PC-9 (cell line): Measurements from ENCODE around the gene MAPT. TPM values are rescaled to one million over a fixed set of nuclear protein-coding genes. Genes with fewer than 3 reads are reported as not detected.

Experiments
- BruUV-seq: library from RNA; stranded (reverse); fragments of 400-500 nt; replicated peaks from 2 replicates; lab custom pipeline; 2021; lab: Mats Ljungman, UMichigan
- CTCF ChIA-PET: fragments of 300-600 bp; sonication (Branson Sonifier 250); formaldehyde crosslinking; loops from one replicate; lab custom pipeline; 2022; ENCODE audit warnings: antibody characterized with exemption; lab: Charles Lee
- POLR2A ChIA-PET: fragments of 300-600 bp; sonication (Branson Sonifier 250); formaldehyde crosslinking; loops from one replicate; lab custom pipeline; 2022; ENCODE audit warnings: antibody characterized with exemption; ENCODE audit not compliant: unreplicated experiment; lab: Charles Lee
- DNase-seq, 2 experiments: peaks; one replicate each; pipeline versions ENCODE4 v3.0.0 to v3.0.0-alpha.2; 2015 to 2022; ENCODE audit warnings: mixed read lengths in 1 of 2
- H2AFZ ChIP-seq: fragments of 200-600 bp; sonication (generic); 2 replicates; pipeline ENCODE4 v1.8.1; 2017; ENCODE audit warnings: antibody characterized with exemption
- H3F3A ChIP-seq: fragments of 200-600 bp; sonication (generic); 2 replicates; pipeline ENCODE4 v1.8.1; 2017; ENCODE audit warnings: antibody characterized with exemption, mild to moderate bottlenecking, low read depth; ENCODE audit not compliant: insufficient read depth
- H3K27ac ChIP-seq: fragments of 200-600 bp; sonication (generic); 2 replicates; pipeline ENCODE4 v1.6.1; 2016; ENCODE audit warnings: mixed run types
- H3K27me3 ChIP-seq: fragments of 200-600 bp; sonication (generic); 2 replicates; pipeline ENCODE4 v1.6.1; 2016; ENCODE audit warnings: low read depth, mixed run types; ENCODE audit not compliant: insufficient read depth
- H3K36me3 ChIP-seq: fragments of 200-600 bp; sonication (generic); 2 replicates; pipeline ENCODE4 v1.6.1; 2016; ENCODE audit warnings: low read depth, mixed run types
- H3K4me1 ChIP-seq: fragments of 200-600 bp; sonication (generic); replicated peaks from 2 replicates; pipeline ENCODE4 v1.6.1; 2016; ENCODE audit warnings: mixed run types; ENCODE audit not compliant: insufficient read depth
- H3K4me2 ChIP-seq: fragments of 200-600 bp; sonication (generic); 2 replicates; pipeline ENCODE4 v1.6.1; 2017; ENCODE audit warnings: mixed run types
- H3K4me3 ChIP-seq: fragments of 200-600 bp; sonication (generic); 2 replicates; pipeline ENCODE4 v1.6.1; 2016; ENCODE audit warnings: mixed run types
- H3K79me2 ChIP-seq: fragments of 200-600 bp; sonication (generic); 2 replicates; pipeline ENCODE4 v1.6.1; 2017; ENCODE audit warnings: low read depth, mixed run types
- H3K9me2 ChIP-seq: fragments of 200-600 bp; sonication (generic); 2 replicates; pipeline ENCODE4 v1.8.1; 2017; ENCODE audit warnings: mild to moderate bottlenecking; ENCODE audit not compliant: insufficient read depth
- H3K9me3 ChIP-seq: fragments of 200-600 bp; sonication (generic); 2 replicates; pipeline ENCODE4 v1.8.1; 2016; ENCODE audit warnings: low read depth; ENCODE audit not compliant: insufficient read depth
- H4K20me1 ChIP-seq: fragments of 200-600 bp; sonication (generic); 2 replicates; pipeline ENCODE4 v1.8.1; 2017; ENCODE audit not compliant: insufficient read depth
- CTCF ChIP-seq: fragments of 200-600 bp; sonication (generic); conservative IDR thresholded peaks from 2 replicates; pipeline ENCODE4 v1.6.1; 2017; ENCODE audit warnings: mixed run types, antibody characterized with exemption, mild to moderate bottlenecking, moderate library complexity
- EZH2 ChIP-seq: fragments of 200-600 bp; sonication (generic); IDR thresholded peaks from 2 replicates; pipeline ENCODE4 v1.8.0; 2017; ENCODE audit warnings: antibody characterized with exemption, low read depth
- intact Hi-C: fragments of 100-400 bp; cut with micrococcal nuclease; formaldehyde crosslinking; loops from one replicate; pipeline ENCODE4 v1.10.0; 2022; ENCODE audit not compliant: unreplicated experiment
- total RNA-seq: library from RNA; stranded (reverse); gene quantifications from 2 replicates; pipeline ENCODE4 v1.2.3, GENCODE V29; 2021

Gene MAPT
- total RNA-seq, 1 experiment from 2014 or later = 0.85 TPM

DNA sequence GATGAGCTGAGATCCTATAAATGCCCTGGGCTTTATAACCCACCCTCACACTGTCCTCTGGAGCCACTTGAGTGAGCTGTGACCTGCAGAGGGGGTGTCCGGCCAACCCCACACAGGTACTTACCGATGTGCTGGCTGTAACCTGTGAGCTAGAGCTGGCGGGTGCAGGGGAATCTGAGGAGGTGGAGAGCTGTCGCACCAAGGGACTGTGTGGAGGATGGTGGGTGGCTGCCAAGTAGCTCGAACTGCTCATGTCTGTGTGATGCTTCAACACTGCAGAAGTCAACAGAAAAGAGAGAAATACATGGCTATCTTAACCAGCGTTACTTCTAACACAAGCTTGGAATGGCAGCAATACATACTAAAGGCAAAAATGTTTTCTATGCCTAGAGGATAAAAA, 144.1 kb downstream of the MAPT start:
- no peaks in the 10 kb centered on the region for H3K9me2 ChIP-seq
- H3F3A ChIP-seq = peaks cover 11% of the 10 kb centered on the region; the same call in 1 of the 2 replicates
- no peak for TF ChIP-seq CTCF
- no peak overlapping the region for H3K4me3 ChIP-seq
- 0 out of 2 replicates have a peak, but pooled peaks cover 3% of the 10 kb centered on the region for H3K79me2 ChIP-seq
- H4K20me1 ChIP-seq = peaks cover 13% of the 10 kb centered on the region
- no peaks in the 10 kb centered on the region for H3K27me3 ChIP-seq
- H3K9me3 ChIP-seq = no peaks in the 10 kb centered on the region
- peak in 1 of 2 experiments; percentile 20 for DNase-seq
- no TSS peak for BruUV-seq
- intact Hi-C loops = no loop called here
- no peak overlapping the region for H3K4me2 ChIP-seq
- H3K36me3 ChIP-seq = peaks cover 79% of the 10 kb centered on the region
- no peaks in the 10 kb centered on the region for H3K4me1 ChIP-seq
- H2AFZ ChIP-seq = no peak overlapping the region
- ChIA-PET CTCF (interaction anchor here (0.5 kb wide), 1 partner anchor 155 kb away, joined by 4 read pairs; the partner anchor contains the start of gene KANSL1), POLR2A (no interaction called here)
- H3K27ac ChIP-seq = no peak overlapping the region

DNA sequence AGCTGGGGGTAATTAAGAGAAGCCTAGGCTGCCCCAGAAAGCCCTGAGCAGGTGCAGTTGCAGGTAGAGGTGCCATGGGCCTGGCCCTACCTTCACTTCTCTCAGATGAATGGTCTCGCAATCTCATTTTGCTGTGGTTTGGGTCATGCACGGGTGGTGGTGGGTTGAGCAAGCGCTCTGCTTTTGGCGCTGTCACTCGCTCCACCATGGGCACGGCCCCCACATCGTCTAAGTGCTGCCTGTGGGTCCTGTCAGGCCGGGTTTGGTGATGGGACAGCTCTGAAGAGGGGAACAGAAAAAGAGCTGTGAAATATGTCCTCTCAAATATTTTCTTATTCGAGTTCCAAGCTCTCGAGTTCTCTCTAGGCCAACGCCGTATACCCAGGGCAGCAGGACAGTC, 144.6 kb downstream of the MAPT start:
- no peak overlapping the region for H3K4me2 ChIP-seq
- no peak overlapping the region for H3K4me3 ChIP-seq
- intact Hi-C loops = no loop called here
- POLR2A ChIA-PET = no interaction called here
- H3K9me2 ChIP-seq = no peaks in the 10 kb centered on the region
- TF ChIP-seq EZH2 (no peak), CTCF (no peak)
- CTCF ChIA-PET = no interaction called here
- H2AFZ ChIP-seq = no peak overlapping the region
- H3K79me2 ChIP-seq = 0 out of 2 replicates have a peak, but pooled peaks cover 6% of the 10 kb centered on the region
- H4K20me1 ChIP-seq = peaks cover 13% of the 10 kb centered on the region
- H3F3A ChIP-seq = peaks cover 11% of the 10 kb centered on the region; the same call in 1 of the 2 replicates
- DNase-seq = no peak
- H3K27ac ChIP-seq = no peak overlapping the region
- no peaks in the 10 kb centered on the region for H3K27me3 ChIP-seq
- no TSS peak for BruUV-seq
- H3K9me3 ChIP-seq = no peaks in the 10 kb centered on the region
- peaks cover 78% of the 10 kb centered on the region for H3K36me3 ChIP-seq
- H3K4me1 ChIP-seq = no peaks in the 10 kb centered on the region

DNA sequence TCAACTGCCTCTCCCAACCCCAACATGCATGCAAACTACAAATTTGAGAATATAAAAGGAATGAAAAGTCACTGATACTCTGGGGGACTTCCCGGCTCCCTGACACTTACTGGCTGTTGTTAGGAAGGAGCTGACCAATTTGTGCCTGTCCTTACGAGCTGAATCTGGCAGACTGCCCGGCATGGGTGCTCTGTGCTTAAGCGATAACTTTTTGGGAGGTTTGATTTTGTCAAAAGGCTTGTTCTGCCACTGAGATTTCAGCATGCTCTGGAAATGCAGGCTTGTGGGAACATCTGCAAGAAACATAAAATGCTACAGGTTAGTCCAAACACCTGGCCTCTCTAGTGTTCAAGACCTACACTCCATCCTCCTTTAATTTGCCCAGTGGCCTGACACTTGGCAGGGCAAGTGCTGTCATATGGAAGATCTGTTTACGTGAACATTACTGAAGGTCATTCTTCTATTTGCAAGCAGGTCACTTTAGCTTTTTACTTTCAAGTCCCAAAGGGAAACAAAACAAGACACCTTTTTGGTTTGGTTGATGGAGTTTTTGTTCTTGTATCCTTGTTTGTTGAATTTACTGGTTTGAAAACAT, 145.3 kb downstream of the MAPT start:
- Histone ChIP-seq H3F3A (peaks cover 14% of the 10 kb centered on the region; the same call in 1 of the 2 replicates), H3K79me2 (0 out of 2 replicates have a peak, but pooled peaks cover 6% of the 10 kb centered on the region), H3K27ac (no peak overlapping the region), H3K4me2 (no peak overlapping the region), H4K20me1 (peaks cover 11% of the 10 kb centered on the region), H3K36me3 (peaks cover 75% of the 10 kb centered on the region), H3K4me3 (no peak overlapping the region), H3K9me3 (no peaks in the 10 kb centered on the region), H3K4me1 (no peaks in the 10 kb centered on the region), H3K9me2 (no peaks in the 10 kb centered on the region), H3K27me3 (no peaks in the 10 kb centered on the region), H2AFZ (no peak overlapping the region)
- TF ChIP-seq CTCF (no peak), EZH2 (no peak)
- ChIA-PET POLR2A (no interaction called here), CTCF (no interaction called here)
- intact Hi-C loops = loop anchor here (5.0 kb wide), 2 partner anchors 153 to 173 kb away; partner anchors contain the start of gene KANSL1
- no TSS peak for BruUV-seq
- peak in 1 of 2 experiments; percentile 26 for DNase-seq
